SK-N-SH (cell line): ENCODE results near the gene ZNF397. TPM values are rescaled to one million over a fixed set of nuclear protein-coding genes. Genes with fewer than 3 reads are reported as not detected.

Source experiments
- CTCF ChIA-PET: fragments of 300-600, 350-600 bp; formaldehyde crosslinking; extraction: SDS; loops from one replicate; lab custom pipeline; 2021; lab: Yijun Ruan, JAX
- POLR2A ChIA-PET: fragments of 350-600 bp; sonication (Branson Sonifier 250); formaldehyde crosslinking; extraction: SDS; loops from one replicate; lab custom pipeline; 2020; ENCODE audit warnings: antibody characterized with exemption, inconsistent platforms; lab: Yijun Ruan, JAX
- DNase-seq: peaks from one replicate; pipeline ENCODE4 v3.0.0; 2012
- H2AFZ ChIP-seq: fragments of 200-600 bp; sonication (generic); 2 replicates; pipeline ENCODE4 v1.8.1; 2016; ENCODE audit warnings: antibody characterized with exemption, mild to moderate bottlenecking, low read depth
- H3F3A ChIP-seq: fragments of 200-600 bp; sonication (generic); replicated peaks from 2 replicates; pipeline ENCODE3; 2016; ENCODE audit warnings: antibody characterized with exemption, mild to moderate bottlenecking; ENCODE audit not compliant: insufficient read depth
- H3K27ac ChIP-seq, 2 experiments: fragments of 200-500 bp in 1 of 2; fragments of 200-600 bp in 1 of 2; sonication (Bioruptor generic) in 1 of 2; sonication (generic), shearing (Covaris generic) in 1 of 2; 2 replicates each; pipeline versions ENCODE4 v1.5.1 to v1.6.1; 2014 to 2016; ENCODE audit warnings: low read depth in 2 of 2, inconsistent platforms in 1 of 2, low read length in 1 of 2, mild to moderate bottlenecking in 1 of 2, mixed read lengths in 1 of 2
- H3K27me3 ChIP-seq: fragments of 200-600 bp; sonication (generic), shearing (Covaris generic); 2 replicates; pipeline ENCODE4 v1.6.1; 2016; ENCODE audit warnings: mixed run types; ENCODE audit not compliant: insufficient read depth
- H3K36me3 ChIP-seq, 2 experiments: fragments of 200-500 bp in 1 of 2; fragments of 200-600 bp in 1 of 2; sonication (Bioruptor generic) in 1 of 2; sonication (generic) in 1 of 2; replicated peaks in 1 of 2; 2 replicates each; pipeline versions ENCODE3 to v1.5.1; 2014 to 2016; ENCODE audit warnings: low read length in 1 of 2, mild to moderate bottlenecking in 1 of 2; ENCODE audit not compliant: insufficient read depth in 2 of 2, control insufficient read depth in 1 of 2
- H3K4me1 ChIP-seq, 2 experiments: fragments of 200-500 bp in 1 of 2; fragments of 200-600 bp in 1 of 2; sonication (Bioruptor generic) in 1 of 2; sonication (generic), shearing (Covaris generic) in 1 of 2; 2 replicates each; pipeline versions ENCODE4 v1.5.1 to v1.6.1; 2014 to 2016; ENCODE audit warnings: low read depth in 1 of 2, low read length in 1 of 2, mixed run types in 1 of 2; ENCODE audit not compliant: insufficient read depth in 2 of 2, control insufficient read depth in 1 of 2
- H3K4me2 ChIP-seq: fragments of 200-600 bp; sonication (generic), shearing (Covaris generic); 2 replicates; pipeline ENCODE4 v1.6.1; 2017; ENCODE audit warnings: mixed run types
- H3K4me3 ChIP-seq, 2 experiments: fragments of 200-500 bp in 1 of 2; fragments of 200-600 bp in 1 of 2; sonication (Bioruptor generic) in 1 of 2; sonication (generic), shearing (Covaris generic) in 1 of 2; 2 replicates each; pipeline versions ENCODE4 v1.5.1 to v1.8.1; 2014 to 2016; ENCODE audit warnings: low read depth in 2 of 2, inconsistent platforms in 1 of 2, low read length in 1 of 2, mild to moderate bottlenecking in 1 of 2, mixed read lengths in 1 of 2, moderate library complexity in 1 of 2
- H3K79me2 ChIP-seq: fragments of 200-600 bp; sonication (generic); 2 replicates; pipeline ENCODE4 v1.8.1; 2017; ENCODE audit warnings: mild to moderate bottlenecking; ENCODE audit not compliant: insufficient read depth
- H3K9ac ChIP-seq: fragments of 200-600 bp; sonication (generic); 2 replicates; pipeline ENCODE4 v1.6.1; 2017; ENCODE audit warnings: mixed run types
- H3K9me2 ChIP-seq: fragments of 200-600 bp; sonication (generic); 2 replicates; pipeline ENCODE4 v1.6.1; 2017; ENCODE audit warnings: mixed run types
- H3K9me3 ChIP-seq: fragments of 200-600 bp; sonication (generic); 2 replicates; pipeline ENCODE4 v1.6.1; 2017; ENCODE audit warnings: mixed run types, mild to moderate bottlenecking, moderate library complexity
- H4K20me1 ChIP-seq: fragments of 200-600 bp; sonication (generic); 2 replicates; pipeline ENCODE4 v1.6.1; 2017; ENCODE audit warnings: mild to moderate bottlenecking, mixed run types; ENCODE audit not compliant: insufficient read depth
- CHD2 ChIP-seq: fragments of 150-350 bp; IDR thresholded peaks from 2 replicates; pipeline ENCODE4 v1.6.1; 2018; ENCODE audit warnings: low read length; ENCODE audit not compliant: partially characterized antibody
- EP300 ChIP-seq, 2 experiments: IDR thresholded peaks; 2 replicates each; pipeline versions ENCODE4 v1.4.0 to v1.6.1; 2012; ENCODE audit warnings: borderline replicate concordance in 1 of 2, low read depth in 1 of 2, low read length in 1 of 2
- EZH2phosphoT487 ChIP-seq: fragments of 200-600 bp; sonication (generic); IDR thresholded peaks from 2 replicates; pipeline ENCODE4 v1.6.1; 2017; ENCODE audit warnings: low read depth, mixed run types, mild to moderate bottlenecking, antibody characterized with exemption, moderate library complexity, borderline replicate concordance
- FOSL2 ChIP-seq: IDR thresholded peaks from 2 replicates; pipeline ENCODE4 v1.4.0; 2012; ENCODE audit warnings: low read depth, mild to moderate bottlenecking, moderate library complexity, borderline replicate concordance
- FOXM1 ChIP-seq: IDR thresholded peaks from 2 replicates; pipeline ENCODE4 v1.4.0; 2012; ENCODE audit warnings: low read depth, mild to moderate bottlenecking
- GABPA ChIP-seq: IDR thresholded peaks from 2 replicates; pipeline ENCODE4 v1.4.0; 2012; ENCODE audit warnings: low read depth, mild to moderate bottlenecking
- GATA2 ChIP-seq: sonication (generic); formaldehyde crosslinking; IDR thresholded peaks from 2 replicates; pipeline ENCODE4 v1.5.0; 2020; ENCODE audit warnings: mild to moderate bottlenecking, missing genetic modification reagents
- MAX ChIP-seq: IDR thresholded peaks from 2 replicates; pipeline ENCODE4 v1.4.0; 2012; ENCODE audit warnings: low read depth
- MXI1 ChIP-seq: IDR thresholded peaks from 2 replicates; pipeline ENCODE4 v1.6.1; 2012; ENCODE audit warnings: mild to moderate bottlenecking, low read depth, low read length, improper control_type of control experiment
- NFIC ChIP-seq: IDR thresholded peaks from 2 replicates; pipeline ENCODE4 v1.4.0; 2012; ENCODE audit warnings: borderline replicate concordance
- POLR2AphosphoS5 ChIP-seq: IDR thresholded peaks from 2 replicates; pipeline ENCODE4 v1.6.1; 2012; ENCODE audit warnings: low read depth, low read length
- TAF1 ChIP-seq: IDR thresholded peaks from 2 replicates; pipeline ENCODE4 v1.6.1; 2012; ENCODE audit warnings: low read depth, mild to moderate bottlenecking, low read length, moderate library complexity, borderline replicate concordance
- TCF12 ChIP-seq: IDR thresholded peaks from 2 replicates; pipeline ENCODE4 v1.4.0; 2012
- WGBS: methylation state at CpG from one replicate; pipeline ENCODE4 v1.1.6; 2017; ENCODE audit warnings: low lambda C conversion rate; 5-methylcytosine and 5-hydroxymethylcytosine counted together
- polyA plus RNA-seq, 3 experiments: library from polyadenylated mRNA; depleted of rRNA; stranded (reverse); fragments of >200 nt; gene quantifications; 2 replicates each; pipeline ENCODE4 v1.2.3, GENCODE V29; 2012
- TF ChIP-seq, protein P1 (sequence below): fragments of 200-600 bp; sonication (generic); IDR thresholded peaks from 2 replicates; pipeline ENCODE4 v1.6.1; 2017; ENCODE audit warnings: antibody characterized with exemption, mild to moderate bottlenecking, moderate library complexity
- TF ChIP-seq, protein P2 (sequence below): fragments of 150-350 bp; IDR thresholded peaks from 2 replicates; pipeline ENCODE4 v1.6.1; 2017; ENCODE audit warnings: antibody characterized with exemption, low read length, low read depth, borderline replicate concordance

ZNF397 gene
- polyA plus RNA-seq, 1 of the 3 experiments (the other 2 are of a cell fraction): 4.8 TPM

DNA sequence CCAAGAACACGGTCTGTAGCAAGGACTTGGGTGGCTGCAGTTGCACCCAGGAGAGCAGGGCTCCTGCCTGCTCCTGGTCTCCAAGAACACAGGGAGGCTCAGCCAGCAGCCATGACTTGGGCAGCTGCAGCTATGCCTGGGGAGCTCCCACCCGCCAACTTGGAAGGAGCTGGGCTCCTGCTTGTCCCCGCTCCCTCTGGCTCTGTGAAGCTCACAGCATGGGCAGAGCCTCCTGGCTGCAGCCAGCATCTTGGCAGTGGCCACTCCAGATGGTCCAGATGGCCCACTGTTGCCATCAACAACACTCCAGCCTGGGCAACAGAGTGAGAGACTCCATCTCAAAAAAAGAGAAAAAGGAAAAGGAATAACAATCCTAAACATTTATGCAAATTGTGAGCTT lies 44.0 kb downstream of the ZNF397 start:
- no peak for DNase-seq
- Histone ChIP-seq H3K27ac (no peak overlapping the region), H4K20me1 (no peaks in the 10 kb centered on the region), H3K4me1 (peaks cover 0 to 2% of the 10 kb centered on the region in 2 experiments; a peak in 2 of 4 replicates), H3K4me3 (no peak overlapping the region; a peak in 1 of 4 replicates), H3K9me2 (no peaks in the 10 kb centered on the region), H3K4me2 (no peak overlapping the region), H3K79me2 (peaks cover 30% of the 10 kb centered on the region; the same call in 1 of the 2 replicates), H3K36me3 (peaks cover 0 to 3% of the 10 kb centered on the region in 2 experiments), H3K9me3 (peaks cover 19% of the 10 kb centered on the region; the same call in 1 of the 2 replicates), H3K9ac (no peak overlapping the region), H3F3A (no peaks in the 10 kb centered on the region), H2AFZ (no peak overlapping the region), H3K27me3 (no peaks in the 10 kb centered on the region)
- TF ChIP-seq TCF12: no peak
- no peak for TF ChIP-seq MXI1
- no peak for TF ChIP-seq MAX
- TF ChIP-seq FOSL2: no peak
- TF ChIP-seq NFIC: no peak
- TF ChIP-seq, protein P1, sequence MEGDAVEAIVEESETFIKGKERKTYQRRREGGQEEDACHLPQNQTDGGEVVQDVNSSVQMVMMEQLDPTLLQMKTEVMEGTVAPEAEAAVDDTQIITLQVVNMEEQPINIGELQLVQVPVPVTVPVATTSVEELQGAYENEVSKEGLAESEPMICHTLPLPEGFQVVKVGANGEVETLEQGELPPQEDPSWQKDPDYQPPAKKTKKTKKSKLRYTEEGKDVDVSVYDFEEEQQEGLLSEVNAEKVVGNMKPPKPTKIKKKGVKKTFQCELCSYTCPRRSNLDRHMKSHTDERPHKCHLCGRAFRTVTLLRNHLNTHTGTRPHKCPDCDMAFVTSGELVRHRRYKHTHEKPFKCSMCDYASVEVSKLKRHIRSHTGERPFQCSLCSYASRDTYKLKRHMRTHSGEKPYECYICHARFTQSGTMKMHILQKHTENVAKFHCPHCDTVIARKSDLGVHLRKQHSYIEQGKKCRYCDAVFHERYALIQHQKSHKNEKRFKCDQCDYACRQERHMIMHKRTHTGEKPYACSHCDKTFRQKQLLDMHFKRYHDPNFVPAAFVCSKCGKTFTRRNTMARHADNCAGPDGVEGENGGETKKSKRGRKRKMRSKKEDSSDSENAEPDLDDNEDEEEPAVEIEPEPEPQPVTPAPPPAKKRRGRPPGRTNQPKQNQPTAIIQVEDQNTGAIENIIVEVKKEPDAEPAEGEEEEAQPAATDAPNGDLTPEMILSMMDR: no peak
- ChIA-PET CTCF (interaction anchor here (0.7 kb wide), 1 partner anchor 18 kb away, joined by 3 read pairs; no protein-coding TSS in a partner anchor), POLR2A (no interaction called here)
- WGBS: 61% methylated on average over 2 of the region's 3 CpGs

DNA sequence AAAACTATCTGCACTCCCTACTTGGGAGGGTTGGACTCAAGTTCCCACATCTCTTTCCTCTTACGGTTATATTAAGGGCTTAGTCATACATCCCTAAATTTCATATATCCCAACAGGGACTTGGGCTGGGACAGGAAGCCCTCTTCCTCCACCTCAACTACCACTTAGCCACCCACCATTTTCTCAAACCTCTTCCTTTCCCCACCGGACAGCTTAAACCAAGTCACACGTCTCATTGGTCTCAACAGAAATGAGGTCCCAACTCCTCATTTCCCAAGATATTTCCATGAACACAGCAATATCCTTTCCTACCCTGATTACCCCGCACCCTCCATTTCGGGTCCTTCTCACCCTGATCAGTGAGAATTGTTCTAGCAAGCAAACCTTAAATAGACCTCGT lies 48.5 kb downstream of the ZNF397 start:
- TF ChIP-seq TAF1 (no peak), NFIC (no peak), GABPA (no peak), CHD2 (no peak), EP300 (IDR thresholded peaks at IDR 0.05; ENCODE audit: borderline replicate concordance in 1 of 2, low read depth in 1 of 2, low read length in 1 of 2) (no peak), POLR2AphosphoS5 (no peak), GATA2 (no peak), FOXM1 (no peak), EZH2phosphoT487 (no peak)
- TF ChIP-seq, protein P2, sequence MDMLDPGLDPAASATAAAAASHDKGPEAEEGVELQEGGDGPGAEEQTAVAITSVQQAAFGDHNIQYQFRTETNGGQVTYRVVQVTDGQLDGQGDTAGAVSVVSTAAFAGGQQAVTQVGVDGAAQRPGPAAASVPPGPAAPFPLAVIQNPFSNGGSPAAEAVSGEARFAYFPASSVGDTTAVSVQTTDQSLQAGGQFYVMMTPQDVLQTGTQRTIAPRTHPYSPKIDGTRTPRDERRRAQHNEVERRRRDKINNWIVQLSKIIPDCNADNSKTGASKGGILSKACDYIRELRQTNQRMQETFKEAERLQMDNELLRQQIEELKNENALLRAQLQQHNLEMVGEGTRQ: no peak
- Histone ChIP-seq H3K27ac (peak overlapping the region; percentile 61 to 75; a peak in 2 of 4 replicates), H2AFZ (peak overlapping the region; percentile 98), H3K9me3 (peaks cover 19% of the 10 kb centered on the region; the same call in 1 of the 2 replicates), H3K79me2 (peaks cover 69% of the 10 kb centered on the region), H3F3A (no peaks in the 10 kb centered on the region), H3K36me3 (peaks cover 16 to 20% of the 10 kb centered on the region in 2 experiments), H3K4me2 (peak overlapping the region; percentile 87), H3K4me3 (peak overlapping the region; percentile 87 to 91), H3K9me2 (no peaks in the 10 kb centered on the region), H3K9ac (peak overlapping the region; percentile 91), H3K4me1 (peaks cover 0 to 6% of the 10 kb centered on the region in 2 experiments; a peak in 1 of 4 replicates), H3K27me3 (no peaks in the 10 kb centered on the region), H4K20me1 (no peaks in the 10 kb centered on the region)
- ChIA-PET POLR2A (interaction anchor here (0.6 to 2.8 kb wide), 4 partner anchors 22 to 209 kb away, joined by 3 to 21 read pairs (median 10); partner anchors contain the start of genes INO80C and ZNF397), CTCF (interaction anchor here (0.6 to 1.5 kb wide), 4 partner anchors 22 to 58 kb away, joined by 3 to 5 read pairs (median 4); partner anchors contain the start of gene ZNF24)
- WGBS: 28% methylated on average over 6 of the region's 6 CpGs
- peak; percentile 24 for DNase-seq
